ENCODE measurements around the gene CD22.

The CD22 gene

DNA sequence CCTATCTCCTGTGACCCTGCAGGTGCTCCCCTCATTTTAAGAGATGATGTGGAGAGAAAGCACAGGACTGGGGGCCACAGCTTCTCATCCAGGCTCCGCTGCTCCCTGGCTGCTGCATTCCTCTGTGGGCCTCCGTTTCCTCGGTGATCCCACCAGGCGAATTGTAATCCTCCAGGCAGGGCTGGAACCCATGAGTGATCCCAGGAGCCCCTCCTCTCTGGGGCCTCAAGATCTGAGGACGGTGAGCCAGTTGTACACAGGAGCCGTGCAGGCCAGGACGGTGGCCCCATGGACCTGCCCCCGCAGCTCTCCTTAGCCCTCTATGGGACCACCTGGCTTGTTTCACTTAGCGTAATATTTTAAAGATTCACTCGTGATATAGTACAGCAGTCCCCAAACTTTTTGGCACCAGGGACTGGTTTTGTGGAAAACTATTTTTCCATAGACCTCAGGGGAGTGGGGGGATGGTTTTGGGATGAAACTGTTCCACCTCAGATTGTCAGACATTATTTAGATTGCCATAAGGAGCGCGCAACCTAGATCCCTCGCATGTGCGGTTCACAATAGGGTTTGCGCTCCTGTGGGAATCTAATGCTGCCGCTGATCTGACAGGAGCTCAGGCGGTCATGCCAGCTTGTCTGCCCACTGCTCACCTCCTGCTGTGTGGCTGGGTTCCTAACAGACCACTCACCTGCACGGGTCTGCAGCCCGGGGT is 34.9 kb downstream of the CD22 start:
- Histone ChIP-seq H3K4me1 (ENCODE audit: low read length) (no peaks in the 10 kb centered on the region), H3K4me3 (ENCODE audit: low read length) (no peak overlapping the region), H2AFZ (ENCODE audit: low read length) (no peak overlapping the region), H4K20me1 (ENCODE audit: insufficient read depth, low read length) (no peaks in the 10 kb centered on the region), H3K4me2 (ENCODE audit: low read depth, low read length) (no peak overlapping the region), H3K27me3 (replicated peaks; ENCODE audit: insufficient read depth, low read length) (peaks cover 71% of the 10 kb centered on the region), H3F3A (ENCODE audit: insufficient read depth, low read length) (no peaks in the 10 kb centered on the region), H3K9me2 (replicated peaks; ENCODE audit: insufficient read depth, low read length) (no peaks in the 10 kb centered on the region), H3K79me2 (ENCODE audit: low read length) (no peaks in the 10 kb centered on the region), H3K27ac (ENCODE audit: low read length) (no peak overlapping the region), H3K36me3 (replicated peaks; ENCODE audit: insufficient read depth, low read length) (no peaks in the 10 kb centered on the region), H3K9ac (ENCODE audit: low read length) (no peak overlapping the region), H3K9me3 (replicated peaks; ENCODE audit: insufficient read depth, low read length) (no peaks in the 10 kb centered on the region)
- no peak for DNase-seq
- TF ChIP-seq CTCF (IDR thresholded peaks at IDR 0.05; ENCODE audit: low read length): no peak
- TF ChIP-seq EZH2 (optimal IDR thresholded peaks at IDR 0.05; ENCODE audit: low read depth, low read length): no peak
- no peak for TF ChIP-seq EZH2phosphoT487 (IDR thresholded peaks at IDR 0.05; ENCODE audit: low read length)

DNA sequence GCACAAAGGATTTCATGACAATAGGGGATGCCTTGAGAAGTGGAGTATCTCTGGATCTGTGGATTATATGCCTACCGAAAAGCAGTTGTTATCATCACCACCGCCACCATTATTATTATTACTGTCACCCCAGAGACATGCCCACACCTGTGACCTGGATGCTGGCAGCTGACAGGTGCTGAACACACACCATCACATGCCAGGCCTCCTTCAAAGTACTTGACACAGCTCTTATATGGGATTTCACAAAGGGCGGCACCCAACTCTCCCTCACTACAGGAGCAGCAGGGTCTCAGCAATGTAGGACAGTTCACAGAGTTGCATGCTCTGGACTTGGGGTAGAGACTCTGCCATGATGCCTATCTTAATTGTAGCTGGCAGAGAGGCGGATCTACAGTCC is 36.3 kb downstream of the CD22 start:
- Histone ChIP-seq H2AFZ (ENCODE audit: low read length) (no peak overlapping the region), H3K9ac (ENCODE audit: low read length) (no peak overlapping the region), H3F3A (ENCODE audit: insufficient read depth, low read length) (no peaks in the 10 kb centered on the region), H3K4me3 (ENCODE audit: low read length) (no peak overlapping the region), H3K9me2 (replicated peaks; ENCODE audit: insufficient read depth, low read length) (no peaks in the 10 kb centered on the region), H4K20me1 (ENCODE audit: insufficient read depth, low read length) (no peaks in the 10 kb centered on the region), H3K9me3 (replicated peaks; ENCODE audit: insufficient read depth, low read length) (no peaks in the 10 kb centered on the region), H3K79me2 (ENCODE audit: low read length) (no peaks in the 10 kb centered on the region), H3K4me1 (ENCODE audit: low read length) (no peaks in the 10 kb centered on the region), H3K27ac (ENCODE audit: low read length) (no peak overlapping the region), H3K27me3 (replicated peaks; ENCODE audit: insufficient read depth, low read length) (peaks cover 80% of the 10 kb centered on the region), H3K4me2 (ENCODE audit: low read depth, low read length) (no peak overlapping the region), H3K36me3 (replicated peaks; ENCODE audit: insufficient read depth, low read length) (no peaks in the 10 kb centered on the region)
- TF ChIP-seq CTCF (IDR thresholded peaks at IDR 0.05; ENCODE audit: low read length) (no peak), EZH2 (optimal IDR thresholded peaks at IDR 0.05; ENCODE audit: low read depth, low read length) (no peak), EZH2phosphoT487 (IDR thresholded peaks at IDR 0.05; ENCODE audit: low read length) (no peak)
- DNase-seq: no peak

- Histone ChIP-seq H3K9ac (ENCODE audit: low read length) (no peak overlapping the region), H2AFZ (ENCODE audit: low read length) (no peak overlapping the region), H3K27me3 (replicated peaks; ENCODE audit: insufficient read depth, low read length) (peaks cover 53% of the 10 kb centered on the region), H3K79me2 (ENCODE audit: low read length) (no peaks in the 10 kb centered on the region), H3K9me3 (replicated peaks; ENCODE audit: insufficient read depth, low read length) (no peaks in the 10 kb centered on the region), H3F3A (ENCODE audit: insufficient read depth, low read length) (no peaks in the 10 kb centered on the region), H3K9me2 (replicated peaks; ENCODE audit: insufficient read depth, low read length) (no peaks in the 10 kb centered on the region), H3K36me3 (replicated peaks; ENCODE audit: insufficient read depth, low read length) (no peaks in the 10 kb centered on the region), H3K27ac (ENCODE audit: low read length) (no peak overlapping the region), H3K4me3 (ENCODE audit: low read length) (no peak overlapping the region), H3K4me1 (ENCODE audit: low read length) (no peaks in the 10 kb centered on the region), H4K20me1 (ENCODE audit: insufficient read depth, low read length) (no peaks in the 10 kb centered on the region), H3K4me2 (ENCODE audit: low read depth, low read length) (no peak overlapping the region)
- TF ChIP-seq EZH2 (optimal IDR thresholded peaks at IDR 0.05; ENCODE audit: low read depth, low read length) (no peak), EZH2phosphoT487 (IDR thresholded peaks at IDR 0.05; ENCODE audit: low read length) (no peak), CTCF (IDR thresholded peaks at IDR 0.05; ENCODE audit: low read length) (no peak)
- DNase-seq: no peak
Measured at GRCh38 chr19:35368378-35368777, 39.4 kb downstream of the CD22 start.
